ENCODE data around the gene MGAT4B.

The MGAT4B gene

DNA sequence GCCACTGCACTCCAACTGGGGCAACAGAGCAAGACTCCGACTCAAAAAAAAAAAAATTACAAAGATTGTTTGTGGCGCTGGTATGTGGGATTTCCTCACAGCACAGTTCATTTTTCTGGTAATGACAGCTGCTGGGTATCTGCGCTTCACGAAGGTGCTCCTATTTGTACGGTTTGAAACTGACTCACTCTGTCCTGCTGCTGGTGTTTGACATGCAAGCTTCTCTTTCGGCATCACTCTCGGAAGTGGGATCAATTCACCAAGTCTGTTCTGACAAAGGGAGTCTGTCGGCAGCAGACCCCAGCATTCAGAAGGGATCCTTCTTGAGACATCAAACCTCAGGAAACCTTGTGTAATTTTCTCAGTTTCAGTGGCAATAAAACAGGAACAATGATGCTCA, 47.7 kb downstream of the MGAT4B start:
- TF ChIP-seq, protein P1, sequence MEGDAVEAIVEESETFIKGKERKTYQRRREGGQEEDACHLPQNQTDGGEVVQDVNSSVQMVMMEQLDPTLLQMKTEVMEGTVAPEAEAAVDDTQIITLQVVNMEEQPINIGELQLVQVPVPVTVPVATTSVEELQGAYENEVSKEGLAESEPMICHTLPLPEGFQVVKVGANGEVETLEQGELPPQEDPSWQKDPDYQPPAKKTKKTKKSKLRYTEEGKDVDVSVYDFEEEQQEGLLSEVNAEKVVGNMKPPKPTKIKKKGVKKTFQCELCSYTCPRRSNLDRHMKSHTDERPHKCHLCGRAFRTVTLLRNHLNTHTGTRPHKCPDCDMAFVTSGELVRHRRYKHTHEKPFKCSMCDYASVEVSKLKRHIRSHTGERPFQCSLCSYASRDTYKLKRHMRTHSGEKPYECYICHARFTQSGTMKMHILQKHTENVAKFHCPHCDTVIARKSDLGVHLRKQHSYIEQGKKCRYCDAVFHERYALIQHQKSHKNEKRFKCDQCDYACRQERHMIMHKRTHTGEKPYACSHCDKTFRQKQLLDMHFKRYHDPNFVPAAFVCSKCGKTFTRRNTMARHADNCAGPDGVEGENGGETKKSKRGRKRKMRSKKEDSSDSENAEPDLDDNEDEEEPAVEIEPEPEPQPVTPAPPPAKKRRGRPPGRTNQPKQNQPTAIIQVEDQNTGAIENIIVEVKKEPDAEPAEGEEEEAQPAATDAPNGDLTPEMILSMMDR (IDR thresholded peaks at IDR 0.05; ENCODE audit: low read depth, low read length, missing control alignments), result no peak
- DNase-seq (ENCODE audit: low read depth), result no peak
- no peak overlapping the region for H3K4me3 ChIP-seq (ENCODE audit: low read depth, low read length)

DNA sequence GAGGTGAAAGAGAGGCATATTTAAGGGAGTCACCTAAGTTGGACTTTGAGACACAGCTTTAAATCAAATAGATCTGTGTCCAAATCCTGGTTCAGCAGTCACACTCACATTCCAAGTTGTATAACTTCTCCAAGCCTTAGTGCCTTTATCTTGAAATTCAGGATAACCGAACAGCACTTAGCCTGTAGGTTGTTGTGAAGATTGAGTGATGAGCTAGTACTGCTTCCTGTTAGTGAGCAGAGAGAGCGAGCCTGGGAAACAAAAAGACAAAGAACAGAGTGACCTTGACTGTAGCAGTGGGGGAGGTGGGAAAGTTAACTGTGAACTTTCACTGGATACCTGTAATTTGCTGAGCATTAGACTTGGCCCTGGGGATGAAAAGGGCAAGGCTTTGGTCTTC, 51.6 kb downstream of the MGAT4B start:
- TF ChIP-seq, protein P1 (IDR thresholded peaks at IDR 0.05; ENCODE audit: low read depth, low read length, missing control alignments), result no peak
- DNase-seq (ENCODE audit: low read depth), result no peak
- H3K4me3 ChIP-seq (ENCODE audit: low read depth, low read length), result no peak overlapping the region

DNA sequence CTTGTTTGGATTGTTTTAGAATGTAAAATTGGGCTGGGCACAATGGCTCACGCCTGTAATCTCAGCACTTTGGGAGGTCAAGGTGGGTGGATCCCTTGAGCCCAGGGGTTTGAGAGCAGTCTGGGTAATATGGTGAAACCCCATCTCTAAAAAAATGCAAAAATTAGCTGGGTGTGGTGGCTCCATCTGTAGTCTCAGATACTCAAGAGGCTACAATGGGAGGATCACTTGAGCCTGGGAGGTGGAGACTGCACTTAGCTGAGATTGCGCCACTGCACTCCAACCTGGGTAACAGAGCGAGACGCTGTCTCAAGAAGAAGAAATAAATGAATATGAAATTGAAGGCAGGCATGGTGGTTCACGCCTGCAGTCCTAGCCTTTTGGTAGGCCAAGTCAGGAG, 52.7 kb downstream of the MGAT4B start:
- TF ChIP-seq, protein P1 (IDR thresholded peaks at IDR 0.05; ENCODE audit: low read depth, low read length, missing control alignments), result no peak
- no peak for DNase-seq (ENCODE audit: low read depth)
- no peak overlapping the region for H3K4me3 ChIP-seq (ENCODE audit: low read depth, low read length)

DNA sequence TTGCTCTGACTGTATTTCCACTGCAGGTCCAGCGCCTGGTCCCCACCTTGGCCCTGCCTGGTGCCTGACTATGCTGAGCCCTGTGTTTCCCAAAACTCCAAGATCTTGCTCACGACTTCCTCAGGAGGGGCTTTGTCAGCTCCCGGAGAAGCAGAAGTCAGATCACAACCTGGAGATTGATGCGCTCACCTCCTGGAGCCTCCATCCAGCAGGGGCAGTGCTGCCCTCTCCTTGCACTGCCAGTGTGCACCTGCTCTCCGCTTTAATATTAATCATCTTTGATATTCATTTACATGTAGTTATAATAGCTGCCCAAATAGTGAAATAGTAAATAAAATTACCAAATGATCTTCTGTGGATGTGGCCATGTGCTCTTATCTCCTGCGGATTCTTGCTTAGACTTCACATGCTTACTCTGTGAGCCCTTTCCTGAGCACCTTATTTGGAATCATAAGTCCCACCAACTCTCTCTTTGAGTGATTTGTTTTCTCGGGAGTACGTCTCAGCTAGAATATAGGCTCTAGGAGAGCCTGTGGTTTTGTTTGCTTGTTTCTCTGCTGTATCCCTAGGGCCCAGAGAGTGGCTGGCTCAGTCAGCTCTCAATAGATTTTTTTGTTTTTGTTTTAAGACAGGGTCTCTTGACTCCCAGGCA, 56.7 kb downstream of the MGAT4B start:
- no peak overlapping the region for H3K4me3 ChIP-seq (ENCODE audit: low read depth, low read length)
- DNase-seq (ENCODE audit: low read depth), result no peak
- TF ChIP-seq, protein P1 (IDR thresholded peaks at IDR 0.05; ENCODE audit: low read depth, low read length, missing control alignments), result no peak

DNA sequence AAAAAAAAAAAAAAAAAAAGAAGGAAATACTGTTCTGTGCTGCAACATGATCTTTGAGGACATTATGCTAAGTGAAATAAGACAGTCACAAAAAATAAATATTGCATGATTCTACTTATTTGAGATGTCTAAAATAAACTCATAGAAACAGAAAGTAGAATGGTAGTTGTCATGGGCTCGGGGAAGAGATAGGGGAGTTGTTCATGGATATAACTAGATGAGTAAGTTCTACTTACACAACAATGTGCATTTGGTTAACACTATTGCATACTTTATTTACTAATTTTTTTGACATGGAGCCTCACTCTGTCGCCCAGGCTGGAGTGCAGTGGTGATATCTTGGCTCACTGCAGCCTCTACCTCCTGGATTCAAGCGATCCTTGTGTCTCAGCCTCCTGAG, 58.9 kb downstream of the MGAT4B start:
- no peak overlapping the region for H3K4me3 ChIP-seq (ENCODE audit: low read depth, low read length)
- no peak for DNase-seq (ENCODE audit: low read depth)
- TF ChIP-seq, protein P1 (IDR thresholded peaks at IDR 0.05; ENCODE audit: low read depth, low read length, missing control alignments), result no peak

Data from GM12864 (cell line).